Measurements from ENCODE around the gene RAB24. TPM values are rescaled to one million over a fixed set of nuclear protein-coding genes. Genes with fewer than 3 reads are reported as not detected.

RAB24 gene
- total RNA-seq, 3 donors from 2014 or later (not counting 1 experiment from before 2014, with no cell fraction given), result 42.5 to 55.4 (median 49.5) TPM

DNA sequence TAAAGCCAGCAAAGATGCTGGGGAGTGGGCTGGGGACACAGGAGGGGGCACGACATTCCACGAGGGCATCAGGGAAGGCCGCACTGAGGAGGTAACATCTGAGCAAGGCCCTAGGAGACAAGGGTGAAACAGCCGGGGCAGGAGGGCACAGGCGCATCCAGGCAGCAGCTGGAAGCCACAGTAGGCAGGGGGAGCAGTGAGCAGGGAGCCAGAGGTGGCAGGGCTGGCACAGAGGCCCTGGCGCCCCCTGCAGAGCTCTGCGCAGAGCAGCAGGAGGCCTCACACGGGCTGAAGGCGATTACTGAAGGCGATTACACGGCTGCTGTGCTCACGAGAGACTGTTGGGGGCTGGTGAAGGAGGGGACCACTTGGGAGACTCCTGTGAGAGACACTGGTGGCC, 32.6 kb upstream of the RAB24 start:
- Mint-ChIP-seq H3K4me1 (peaks cover 26 to 53% of the 10 kb centered on the region in 2 donors), H3K4me3 (no peak overlapping the region)
- intact Hi-C loops (cut with micrococcal nuclease), result no loop called here

GRCh38 chr5:177335701-177336065, 32.2 kb upstream of the RAB24 start:
- 91% methylated on average over 7 of the region's 7 CpGs for WGBS (ENCODE audit: insufficient coverage)

More for the DNA sequence above, 32.6 kb upstream of the RAB24 start:
- H3K4me1 ChIP-seq (ENCODE audit: control insufficient read depth, insufficient read depth, low read length), result peaks cover 90% of the 10 kb centered on the region
- peak overlapping the region in 1 of 2 donors; percentile 29 for H3K27ac Mint-ChIP-seq
- WGBS (ENCODE audit: insufficient coverage), result 73% methylated on average over 12 of the region's 12 CpGs
- peak; percentile 9 for TF ChIP-seq CTCF (IDR thresholded peaks at IDR 0.05)
- H3K36me3 ChIP-seq (ENCODE audit: control insufficient read depth, insufficient read depth, low read length), result peaks cover 56% of the 10 kb centered on the region
- DNase-seq, result peak in 1 of 2 donors; percentile 43
- no peaks in the 10 kb centered on the region for H3K27me3 ChIP-seq (ENCODE audit: control insufficient read depth, insufficient read depth, low read length)
- H3K4me3 ChIP-seq (ENCODE audit: low read length), result no peak overlapping the region
- H3K9me3 Mint-ChIP-seq, result no peaks in the 10 kb centered on the region
- no peaks in the 10 kb centered on the region for H3K27me3 Mint-ChIP-seq (ENCODE audit: low read depth in 2 of 2)
- no peaks in the 10 kb centered on the region for H3K9me3 ChIP-seq (ENCODE audit: control insufficient read depth, insufficient read depth, low read length)
- no peak overlapping the region for H3K27ac ChIP-seq (ENCODE audit: low read length)
- ATAC-seq, result peak in 2 of 3 donors; percentile 34 to 39
- peaks cover 7% of the 10 kb centered on the region for H3K36me3 Mint-ChIP-seq

GRCh38 chr5:177334781-177335700, 31.5 kb upstream of the RAB24 start:
- no peak for DNase-seq
- H3K36me3 ChIP-seq (ENCODE audit: control insufficient read depth, insufficient read depth, low read length), result peaks cover 64% of the 10 kb centered on the region
- no peak overlapping the region for H3K4me3 Mint-ChIP-seq
- H3K4me1 ChIP-seq (ENCODE audit: control insufficient read depth, insufficient read depth, low read length), result peaks cover 96% of the 10 kb centered on the region
- no peak overlapping the region for H3K27ac ChIP-seq (ENCODE audit: low read length)
- H3K4me1 Mint-ChIP-seq, result peaks cover 36 to 63% of the 10 kb centered on the region in 2 donors
- no peaks in the 10 kb centered on the region for H3K9me3 ChIP-seq (ENCODE audit: control insufficient read depth, insufficient read depth, low read length)
- H3K27me3 Mint-ChIP-seq (ENCODE audit: low read depth in 2 of 2), result no peaks in the 10 kb centered on the region
- peaks cover 6% of the 10 kb centered on the region for H3K36me3 Mint-ChIP-seq
- H3K9me3 Mint-ChIP-seq, result no peaks in the 10 kb centered on the region
- no peak overlapping the region for H3K27ac Mint-ChIP-seq
- no peak for TF ChIP-seq CTCF (IDR thresholded peaks at IDR 0.05)
- intact Hi-C loops (cut with micrococcal nuclease), result no loop called here
- H3K27me3 ChIP-seq (ENCODE audit: control insufficient read depth, insufficient read depth, low read length), result no peaks in the 10 kb centered on the region
- 97% methylated on average over 21 of the region's 21 CpGs for WGBS (ENCODE audit: insufficient coverage)
- H3K4me3 ChIP-seq (ENCODE audit: low read length), result no peak overlapping the region
- ATAC-seq, result no peak

More at GRCh38 chr5:177335701-177336065, 32.2 kb upstream of the RAB24 start:
- Mint-ChIP-seq H3K9me3 (no peaks in the 10 kb centered on the region), H3K36me3 (peaks cover 7% of the 10 kb centered on the region), H3K27ac (peak overlapping the region in 1 of 2 donors; percentile 29), H3K4me3 (no peak overlapping the region), H3K27me3 (ENCODE audit: low read depth in 2 of 2) (no peaks in the 10 kb centered on the region), H3K4me1 (peaks cover 31 to 57% of the 10 kb centered on the region in 2 donors)
- peaks cover 58% of the 10 kb centered on the region for H3K36me3 ChIP-seq (ENCODE audit: control insufficient read depth, insufficient read depth, low read length)
- H3K4me3 ChIP-seq (ENCODE audit: low read length), result no peak overlapping the region
- no peak overlapping the region for H3K27ac ChIP-seq (ENCODE audit: low read length)
- DNase-seq (no peak), ATAC-seq (no peak)
- intact Hi-C loops (cut with micrococcal nuclease), result no loop called here
- no peaks in the 10 kb centered on the region for H3K9me3 ChIP-seq (ENCODE audit: control insufficient read depth, insufficient read depth, low read length)
- H3K27me3 ChIP-seq (ENCODE audit: control insufficient read depth, insufficient read depth, low read length), result no peaks in the 10 kb centered on the region
- TF ChIP-seq CTCF (IDR thresholded peaks at IDR 0.05), result no peak
- peaks cover 94% of the 10 kb centered on the region for H3K4me1 ChIP-seq (ENCODE audit: control insufficient read depth, insufficient read depth, low read length)

All from natural killer cell (primary cell).